ENCODE measurements around the gene ZDHHC23. TPM values are rescaled to one million over a fixed set of nuclear protein-coding genes. Genes with fewer than 3 reads are reported as not detected.

Gene ZDHHC23
- total RNA-seq, 3 donors from 2014 or later: 31.4 to 66.7 (median 36.1) TPM

GRCh38 chr3:113912552-113913236 lies 35.1 kb upstream of the ZDHHC23 start:
- DNase-seq: peak in 1 of 3 donors; percentile 66
- no peaks in the 10 kb centered on the region for H3K36me3 ChIP-seq (ENCODE audit: low read depth)
- H3K4me1 ChIP-seq (ENCODE audit: low read depth): no peaks in the 10 kb centered on the region
- ATAC-seq: peak; percentile 97
- no peaks in the 10 kb centered on the region for H3K9me3 ChIP-seq
- intact Hi-C loops (cut with DNase I, micrococcal nuclease): loop anchor here in 1 of 2 donors (5.0 kb wide), 2 partner anchors 70 to 175 kb away; no protein-coding TSS in a partner anchor
- no peak for TF ChIP-seq CTCF (IDR thresholded peaks at IDR 0.05)
- no peak overlapping the region for H3K4me3 ChIP-seq

- TF ChIP-seq CTCF (IDR thresholded peaks at IDR 0.05): no peak
- DNase-seq (no peak), ATAC-seq (no peak)
- H3K9me3 ChIP-seq: no peaks in the 10 kb centered on the region
- H3K4me1 ChIP-seq (ENCODE audit: low read depth): no peaks in the 10 kb centered on the region
- no peaks in the 10 kb centered on the region for H3K36me3 ChIP-seq (ENCODE audit: low read depth)
- no peak overlapping the region for H3K4me3 ChIP-seq
- intact Hi-C loops (cut with DNase I, micrococcal nuclease): loop anchor here in 1 of 2 donors (5.0 kb wide), 2 partner anchors 72 to 177 kb away; no protein-coding TSS in a partner anchor
Observed at GRCh38 chr3:113914646-113915045, 33.2 kb upstream of the ZDHHC23 start.

- H3K9me3 ChIP-seq: peaks cover 12% of the 10 kb centered on the region
- H3K4me1 ChIP-seq (ENCODE audit: low read depth): no peaks in the 10 kb centered on the region
- intact Hi-C loops (cut with DNase I, micrococcal nuclease): no loop called here
- DNase-seq (no peak), ATAC-seq (no peak)
- H3K4me3 ChIP-seq: no peak overlapping the region
- no peaks in the 10 kb centered on the region for H3K36me3 ChIP-seq (ENCODE audit: low read depth)
- TF ChIP-seq CTCF (IDR thresholded peaks at IDR 0.05): no peak
Observed at GRCh38 chr3:113927556-113927955, 20.3 kb upstream of the ZDHHC23 start.

- intact Hi-C loops (cut with DNase I, micrococcal nuclease): no loop called here
- no peaks in the 10 kb centered on the region for H3K36me3 ChIP-seq (ENCODE audit: low read depth)
- H3K4me3 ChIP-seq: no peak overlapping the region
- no peak for ATAC-seq
- no peak for TF ChIP-seq CTCF (IDR thresholded peaks at IDR 0.05)
- H3K4me1 ChIP-seq (ENCODE audit: low read depth): no peaks in the 10 kb centered on the region
- no peak for DNase-seq
- no peaks in the 10 kb centered on the region for H3K9me3 ChIP-seq
Observed at GRCh38 chr3:113946831-113947230, 982 bp upstream of the ZDHHC23 start.

- ATAC-seq: peak; percentile 71
- intact Hi-C loops (cut with DNase I, micrococcal nuclease): no loop called here
- H3K4me1 ChIP-seq (ENCODE audit: low read depth): no peaks in the 10 kb centered on the region
Observed at GRCh38 chr3:113948015-113948917, 453 bp downstream of the ZDHHC23 start.

More at GRCh38 chr3:113948015-113948917, 453 bp downstream of the ZDHHC23 start:
- H3K9me3 ChIP-seq: no peaks in the 10 kb centered on the region
- H3K36me3 ChIP-seq (ENCODE audit: low read depth): no peaks in the 10 kb centered on the region
- no peak for TF ChIP-seq CTCF (IDR thresholded peaks at IDR 0.05)
- peak overlapping the region; percentile 60 for H3K4me3 ChIP-seq
- DNase-seq: peak; percentile 58 to 81 (median 79)
